A549 (cell line): ENCODE measurements around the gene CDH22. TPM values are rescaled to one million over a fixed set of nuclear protein-coding genes. Genes with fewer than 3 reads are reported as not detected.

ENCODE experiments used
- ATAC-seq, 2 experiments: fragments of 200-7000 bp in 1 of 2; fragments of >200 bp in 1 of 2; cut with Nextera tagmentation in 1 of 2; cut with Tn5 transposase in 1 of 2; 3 replicates each; pipeline versions ENCODE4 v1.8.0 to v1.9.1; 2018 to 2020; ENCODE audit warnings: mild to moderate bottlenecking in 1 of 2, moderate library complexity in 1 of 2
- CTCF ChIA-PET: fragments of 300-600 bp; sonication (Branson Sonifier 250); formaldehyde crosslinking; extraction: SDS; loops from one replicate; lab custom pipeline; 2021; ENCODE audit warnings: antibody characterized with exemption, inconsistent platforms; lab: Yijun Ruan, JAX
- POLR2A ChIA-PET: fragments of 350-600 bp; formaldehyde crosslinking; extraction: SDS; loops from one replicate; lab custom pipeline; 2021; ENCODE audit warnings: antibody characterized with exemption, inconsistent platforms; lab: Yijun Ruan, JAX
- DNase-seq, 2 experiments: peaks; one replicate each; pipeline versions ENCODE4 v3.0.0 to v3.0.0-alpha.2; 2011 to 2016; ENCODE audit warnings: low read depth in 1 of 2, low spot score in 1 of 2
- FAIRE-seq: peaks from 2 replicates; lab custom pipeline; 2011; peaks lifted over from hg19 to GRCh38; lab: Jason Lieb, UNC
- H3K27ac ChIP-seq, 2 experiments: fragments of >200 bp; sonication (Bioruptor Twin); formaldehyde crosslinking; 3 replicates each; pipeline ENCODE4 v1.5.1; 2016 to 2017
- H3K4me1 ChIP-seq: fragments of >200 bp; sonication (Bioruptor Twin); formaldehyde crosslinking; 3 replicates; pipeline ENCODE4 v1.6.1; 2016
- H3K4me2 ChIP-seq: fragments of >200 bp; sonication (Bioruptor Twin); formaldehyde crosslinking; 3 replicates; pipeline ENCODE4 v1.6.1; 2016
- H3K4me3 ChIP-seq: fragments of >200 bp; sonication (Bioruptor Twin); formaldehyde crosslinking; 3 replicates; pipeline ENCODE4 v1.5.1; 2016
- H3K9me3 ChIP-seq: fragments of >200 bp; sonication (Bioruptor Twin); formaldehyde crosslinking; 3 replicates; pipeline ENCODE4 v1.6.1; 2016
- BHLHE40 ChIP-seq: IDR thresholded peaks from 2 replicates; pipeline ENCODE4 v1.6.1; 2012; ENCODE audit warnings: low read depth, low read length, inconsistent platforms
- CEBPB ChIP-seq, 2 experiments: fragments of >200 bp in 1 of 2; sonication (Bioruptor Twin) in 1 of 2; formaldehyde crosslinking in 1 of 2; IDR thresholded peaks; 2 replicates each; pipeline ENCODE4 v1.6.1; 2012 to 2016
- CHD4 ChIP-seq: fragments of 200-600 bp; sonication (generic); IDR thresholded peaks from 2 replicates; pipeline ENCODE4 v1.6.1; 2016; ENCODE audit warnings: antibody characterized with exemption, mild to moderate bottlenecking, borderline replicate concordance
- ESRRA ChIP-seq: fragments of 150-350 bp; IDR thresholded peaks from 2 replicates; pipeline ENCODE4 v1.6.1; 2014; ENCODE audit warnings: mild to moderate bottlenecking, low read length, borderline replicate concordance
- KDM1A ChIP-seq: fragments of 200-600 bp; sonication (generic); IDR thresholded peaks from 2 replicates; pipeline ENCODE4 v1.6.1; 2016; ENCODE audit warnings: low read depth, mild to moderate bottlenecking
- NPAS2 ChIP-seq: fragments of 250-450 bp; sonication (Bioruptor Pico); IDR thresholded peaks from 2 replicates; pipeline ENCODE4 v1.8.0; 2022; ENCODE audit warnings: mild to moderate bottlenecking, moderate library complexity, borderline replicate concordance
- ZC3H11A ChIP-seq: fragments of 450-650 bp; IDR thresholded peaks from 2 replicates; pipeline ENCODE4 v1.6.1; 2014; ENCODE audit warnings: antibody characterized with exemption, mild to moderate bottlenecking
- WGBS: methylation state at CpG from one replicate; pipeline ENCODE4 v1.1.6; 2017; ENCODE audit errors: missing lambda C conversion rate; 5-methylcytosine and 5-hydroxymethylcytosine counted together
- polyA plus RNA-seq, 4 experiments: library from polyadenylated mRNA; depleted of rRNA in 3 of 4; stranded (reverse); fragments of >200 nt; fragmentation: RNase III in 1 of 4; extraction: RNeasy Plus Mini Kit Qiagen cat#74134 plus additional on column Dnase treatment in 1 of 4; gene quantifications; 2 replicates in 3 of 4; 3 replicates in 1 of 4; pipeline ENCODE4 v1.2.3, GENCODE V29; 2011 to 2017
- TF ChIP-seq, protein P1 (sequence below): IDR thresholded peaks from 2 replicates; pipeline ENCODE4 v1.6.1; 2012
- TF ChIP-seq, protein P2 (sequence below): fragments of >200 bp; sonication (Bioruptor Twin); formaldehyde crosslinking; IDR thresholded peaks from 3 replicates; pipeline ENCODE4 v1.5.1; 2016
- TF ChIP-seq, protein P3 (sequence below): IDR thresholded peaks from 2 replicates; pipeline ENCODE4 v1.6.1; 2012; ENCODE audit warnings: low read depth, borderline replicate concordance
- TF ChIP-seq, protein P4 (sequence below): IDR thresholded peaks from 2 replicates; pipeline ENCODE4 v1.6.1; 2012

The CDH22 gene
- polyA plus RNA-seq, 2 of the 4 experiments (the other 2 are of a cell fraction) = not detected

DNA sequence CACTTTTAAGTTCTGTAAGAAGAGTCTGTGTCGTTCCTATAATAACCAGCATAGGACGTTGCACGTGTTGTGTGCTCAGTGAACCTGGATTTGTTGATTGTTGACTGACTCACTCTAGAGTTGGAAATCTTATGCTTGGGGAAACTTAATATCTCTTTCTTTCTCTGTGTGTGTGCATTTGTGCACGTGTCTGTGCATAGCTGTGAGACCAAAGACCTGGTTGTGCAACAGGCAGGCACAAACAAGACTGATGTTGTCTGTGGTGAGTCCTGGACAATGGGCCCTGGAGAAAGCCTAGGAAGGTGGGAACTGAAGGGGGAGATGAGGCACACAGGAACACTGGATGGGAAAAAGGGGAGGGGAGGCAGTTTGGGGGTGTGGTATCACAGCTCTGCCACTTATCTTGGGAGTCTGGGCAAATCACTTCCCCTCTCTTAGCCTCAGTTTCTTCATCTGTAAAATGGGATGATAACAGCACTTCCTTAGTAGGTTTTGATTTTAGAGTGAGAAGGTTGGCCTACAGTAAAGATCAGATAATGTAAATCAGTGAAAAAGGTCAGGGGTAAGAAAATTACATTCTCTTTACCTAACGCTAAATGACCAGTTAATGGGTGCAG, 181.8 kb downstream of the CDH22 start:
- 72% methylated on average over 5 of the region's 5 CpGs for WGBS
- Histone ChIP-seq H3K9me3 (no peaks in the 10 kb centered on the region), H3K4me3 (no peak overlapping the region), H3K4me1 (no peaks in the 10 kb centered on the region), H3K27ac (no peak overlapping the region), H3K4me2 (no peak overlapping the region)
- FAIRE-seq = no peak
- no peak for ATAC-seq
- ChIA-PET CTCF (no interaction called here), POLR2A (no interaction called here)
- TF ChIP-seq, protein P1, sequence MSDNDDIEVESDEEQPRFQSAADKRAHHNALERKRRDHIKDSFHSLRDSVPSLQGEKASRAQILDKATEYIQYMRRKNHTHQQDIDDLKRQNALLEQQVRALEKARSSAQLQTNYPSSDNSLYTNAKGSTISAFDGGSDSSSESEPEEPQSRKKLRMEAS = no peak
- TF ChIP-seq ZC3H11A = no peak
- TF ChIP-seq, protein P2, sequence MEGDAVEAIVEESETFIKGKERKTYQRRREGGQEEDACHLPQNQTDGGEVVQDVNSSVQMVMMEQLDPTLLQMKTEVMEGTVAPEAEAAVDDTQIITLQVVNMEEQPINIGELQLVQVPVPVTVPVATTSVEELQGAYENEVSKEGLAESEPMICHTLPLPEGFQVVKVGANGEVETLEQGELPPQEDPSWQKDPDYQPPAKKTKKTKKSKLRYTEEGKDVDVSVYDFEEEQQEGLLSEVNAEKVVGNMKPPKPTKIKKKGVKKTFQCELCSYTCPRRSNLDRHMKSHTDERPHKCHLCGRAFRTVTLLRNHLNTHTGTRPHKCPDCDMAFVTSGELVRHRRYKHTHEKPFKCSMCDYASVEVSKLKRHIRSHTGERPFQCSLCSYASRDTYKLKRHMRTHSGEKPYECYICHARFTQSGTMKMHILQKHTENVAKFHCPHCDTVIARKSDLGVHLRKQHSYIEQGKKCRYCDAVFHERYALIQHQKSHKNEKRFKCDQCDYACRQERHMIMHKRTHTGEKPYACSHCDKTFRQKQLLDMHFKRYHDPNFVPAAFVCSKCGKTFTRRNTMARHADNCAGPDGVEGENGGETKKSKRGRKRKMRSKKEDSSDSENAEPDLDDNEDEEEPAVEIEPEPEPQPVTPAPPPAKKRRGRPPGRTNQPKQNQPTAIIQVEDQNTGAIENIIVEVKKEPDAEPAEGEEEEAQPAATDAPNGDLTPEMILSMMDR = no peak
- TF ChIP-seq BHLHE40 = no peak
- no peak for TF ChIP-seq CHD4
- TF ChIP-seq CEBPB (IDR thresholded peaks at IDR 0.05) = no peak
- TF ChIP-seq, protein P3, sequence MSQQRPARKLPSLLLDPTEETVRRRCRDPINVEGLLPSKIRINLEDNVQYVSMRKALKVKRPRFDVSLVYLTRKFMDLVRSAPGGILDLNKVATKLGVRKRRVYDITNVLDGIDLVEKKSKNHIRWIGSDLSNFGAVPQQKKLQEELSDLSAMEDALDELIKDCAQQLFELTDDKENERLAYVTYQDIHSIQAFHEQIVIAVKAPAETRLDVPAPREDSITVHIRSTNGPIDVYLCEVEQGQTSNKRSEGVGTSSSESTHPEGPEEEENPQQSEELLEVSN = no peak
- TF ChIP-seq, protein P4, sequence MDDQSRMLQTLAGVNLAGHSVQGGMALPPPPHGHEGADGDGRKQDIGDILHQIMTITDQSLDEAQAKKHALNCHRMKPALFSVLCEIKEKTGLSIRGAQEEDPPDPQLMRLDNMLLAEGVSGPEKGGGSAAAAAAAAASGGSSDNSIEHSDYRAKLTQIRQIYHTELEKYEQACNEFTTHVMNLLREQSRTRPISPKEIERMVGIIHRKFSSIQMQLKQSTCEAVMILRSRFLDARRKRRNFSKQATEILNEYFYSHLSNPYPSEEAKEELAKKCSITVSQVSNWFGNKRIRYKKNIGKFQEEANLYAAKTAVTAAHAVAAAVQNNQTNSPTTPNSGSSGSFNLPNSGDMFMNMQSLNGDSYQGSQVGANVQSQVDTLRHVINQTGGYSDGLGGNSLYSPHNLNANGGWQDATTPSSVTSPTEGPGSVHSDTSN = no peak
- no peak for TF ChIP-seq KDM1A
- no peak for TF ChIP-seq ESRRA
- TF ChIP-seq NPAS2 (CRISPR knock-in tag) = no peak
- DNase-seq = no peak

Other genes with a start within 250 kb of the CDH22 start
- 22.2 and 28.0 TPM in 2 replicates for gene NCOA5, start 218.5 kb downstream of the CDH22 start, polyA plus RNA-seq (2011; rRNA removed)
- 26.2 to 27.2 TPM (median 27.1 TPM) in 3 replicates for gene NCOA5, start 218.5 kb downstream of the CDH22 start, polyA plus RNA-seq (2017; fragmentation: RNase III; extraction: RNeasy Plus Mini Kit Qiagen cat#74134 plus additional on column Dnase treatment)
- gene CD40, start 190.2 kb downstream of the CDH22 start, polyA plus RNA-seq (2011; rRNA removed) = 5.2 and 7.0 TPM in 2 replicates
- 4.7 to 5.7 TPM (median 4.9 TPM) in 3 replicates for gene CD40, start 190.2 kb downstream of the CDH22 start, polyA plus RNA-seq (2017; fragmentation: RNase III; extraction: RNeasy Plus Mini Kit Qiagen cat#74134 plus additional on column Dnase treatment)
- 25.1 and 31.1 TPM in 2 replicates for gene ELMO2, start 98.1 kb upstream of the CDH22 start, polyA plus RNA-seq (2011; rRNA removed)
- 22.3 to 23.4 TPM (median 22.9 TPM) in 3 replicates for gene ELMO2, start 98.1 kb upstream of the CDH22 start, polyA plus RNA-seq (2017; fragmentation: RNase III; extraction: RNeasy Plus Mini Kit Qiagen cat#74134 plus additional on column Dnase treatment)
- 0.03 TPM in 1 of 2 replicates, not detected in the other for gene ZNF334, start 205.1 kb upstream of the CDH22 start, polyA plus RNA-seq (2011; rRNA removed)
- not detected in 3 replicates for gene ZNF334, start 205.1 kb upstream of the CDH22 start, polyA plus RNA-seq (2017; fragmentation: RNase III; extraction: RNeasy Plus Mini Kit Qiagen cat#74134 plus additional on column Dnase treatment)
- gene OCSTAMP, start 242.2 kb upstream of the CDH22 start, polyA plus RNA-seq (2011; rRNA removed) = not detected in 2 replicates
- not detected in 3 replicates for gene OCSTAMP, start 242.2 kb upstream of the CDH22 start, polyA plus RNA-seq (2017; fragmentation: RNase III; extraction: RNeasy Plus Mini Kit Qiagen cat#74134 plus additional on column Dnase treatment)